Stimulated activated CD8-positive, alpha-beta memory T cell treated with anti-CD3 and anti-CD28 coated beads, Interleukin-12 subunit alpha, Interleukin-12 subunit beta, amount 100 ng/mL, for 1 hour (primary cell): ENCODE data around the gene NCAPG2.
"Not testable (repeated sequence)": the region's sequence is repeated elsewhere in the genome, so short reads cannot be mapped to it uniquely, and the experiment has no call there.

ENCODE experiments used
- DNase-seq: peaks from one replicate; pipeline ENCODE4 v3.0.0-alpha.2; 2020; ENCODE audit warnings: low read depth

Gene NCAPG2

GRCh38 chr7:158676171-158676840 lies 28.3 kb downstream of the NCAPG2 start:
- DNase-seq, result no peak

- no peak for DNase-seq
Observed at GRCh38 chr7:158672975-158673374, 31.6 kb downstream of the NCAPG2 start.

- DNase-seq, result not testable (repeated sequence)
Observed at GRCh38 chr7:158668086-158668485, 36.5 kb downstream of the NCAPG2 start.

- not testable (repeated sequence) for DNase-seq
Observed at GRCh38 chr7:158666966-158667678, 37.5 kb downstream of the NCAPG2 start.

GRCh38 chr7:158666401-158666800 lies 38.2 kb downstream of the NCAPG2 start:
- DNase-seq, result no peak

- DNase-seq, result no peak
Observed at GRCh38 chr7:158664406-158664805, 40.2 kb downstream of the NCAPG2 start.

GRCh38 chr7:158663428-158663741 lies 41.2 kb downstream of the NCAPG2 start:
- no peak for DNase-seq

- DNase-seq, result no peak
Observed at GRCh38 chr7:158662610-158663427, 41.8 kb downstream of the NCAPG2 start.

- DNase-seq, result no peak
Observed at GRCh38 chr7:158658475-158658874, 46.1 kb downstream of the NCAPG2 start.

GRCh38 chr7:158657189-158657746 lies 47.3 kb downstream of the NCAPG2 start:
- DNase-seq, result no peak

- no peak for DNase-seq
Observed at GRCh38 chr7:158655931-158656441, 48.6 kb downstream of the NCAPG2 start.

- DNase-seq, result no peak
Observed at GRCh38 chr7:158655507-158655906, 49.1 kb downstream of the NCAPG2 start.

GRCh38 chr7:158651968-158652565 lies 52.5 kb downstream of the NCAPG2 start:
- DNase-seq, result no peak

- DNase-seq, result no peak
Observed at GRCh38 chr7:158650821-158651225, 53.8 kb downstream of the NCAPG2 start.

- DNase-seq, result no peak
Observed at GRCh38 chr7:158649279-158649678, 55.3 kb downstream of the NCAPG2 start.

GRCh38 chr7:158648787-158649186 lies 55.8 kb downstream of the NCAPG2 start:
- DNase-seq, result no peak

GRCh38 chr7:158648168-158648567 lies 56.4 kb downstream of the NCAPG2 start:
- no peak for DNase-seq

GRCh38 chr7:158647475-158647792 lies 57.2 kb downstream of the NCAPG2 start:
- no peak for DNase-seq

- no peak for DNase-seq
Observed at GRCh38 chr7:158646766-158647474, 57.7 kb downstream of the NCAPG2 start.

GRCh38 chr7:158645842-158646241 lies 58.8 kb downstream of the NCAPG2 start:
- no peak for DNase-seq

GRCh38 chr7:158642149-158642548 lies 62.5 kb downstream of the NCAPG2 start:
- DNase-seq, result no peak

- no peak for DNase-seq
Observed at GRCh38 chr7:158638001-158638400, 66.6 kb downstream of the NCAPG2 start.
